Thyroid gland (tissue), 4 donors: ENCODE measurements around the gene FRAS1.

Experiments used
- POLR2A ChIP-seq, 2 donors: fragments of 450-650 bp; IDR thresholded peaks; one replicate each; pipeline ENCODE4 v1.6.1; 2017; ENCODE audit warnings: antibody characterized with exemption in 2 of 2, mild to moderate bottlenecking in 2 of 2, moderate library complexity in 1 of 2
- TF ChIP-seq, protein P1 (sequence below), 6 experiments: fragments of 200-600 bp in 3 of 6; fragments of 450-650 bp in 3 of 6; sonication (generic) in 3 of 6; IDR thresholded peaks; one replicate each; pipeline ENCODE4 v1.5.1; 2016 to 2019; ENCODE audit warnings: antibody characterized with exemption in 6 of 6, mild to moderate bottlenecking in 2 of 6, inconsistent platforms in 1 of 6, moderate library complexity in 1 of 6

GRCh38 chr4:78237360-78237759 lies 180.2 kb downstream of the FRAS1 start:
- TF ChIP-seq, protein P1, sequence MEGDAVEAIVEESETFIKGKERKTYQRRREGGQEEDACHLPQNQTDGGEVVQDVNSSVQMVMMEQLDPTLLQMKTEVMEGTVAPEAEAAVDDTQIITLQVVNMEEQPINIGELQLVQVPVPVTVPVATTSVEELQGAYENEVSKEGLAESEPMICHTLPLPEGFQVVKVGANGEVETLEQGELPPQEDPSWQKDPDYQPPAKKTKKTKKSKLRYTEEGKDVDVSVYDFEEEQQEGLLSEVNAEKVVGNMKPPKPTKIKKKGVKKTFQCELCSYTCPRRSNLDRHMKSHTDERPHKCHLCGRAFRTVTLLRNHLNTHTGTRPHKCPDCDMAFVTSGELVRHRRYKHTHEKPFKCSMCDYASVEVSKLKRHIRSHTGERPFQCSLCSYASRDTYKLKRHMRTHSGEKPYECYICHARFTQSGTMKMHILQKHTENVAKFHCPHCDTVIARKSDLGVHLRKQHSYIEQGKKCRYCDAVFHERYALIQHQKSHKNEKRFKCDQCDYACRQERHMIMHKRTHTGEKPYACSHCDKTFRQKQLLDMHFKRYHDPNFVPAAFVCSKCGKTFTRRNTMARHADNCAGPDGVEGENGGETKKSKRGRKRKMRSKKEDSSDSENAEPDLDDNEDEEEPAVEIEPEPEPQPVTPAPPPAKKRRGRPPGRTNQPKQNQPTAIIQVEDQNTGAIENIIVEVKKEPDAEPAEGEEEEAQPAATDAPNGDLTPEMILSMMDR (IDR thresholded peaks at IDR 0.05): no peak
- TF ChIP-seq POLR2A (IDR thresholded peaks at IDR 0.05): no peak
